Psoas muscle (tissue), 8 donors: Measurements from ENCODE around the gene IDH2. TPM values are rescaled to one million over a fixed set of nuclear protein-coding genes. Genes with fewer than 3 reads are reported as not detected.
"Not testable (repeated sequence)": the region's sequence is repeated elsewhere in the genome, so short reads cannot be mapped to it uniquely, and the experiment has no call there.

Experiments
- ATAC-seq, 4 donors: fragments of 200-7000 bp; cut with Tn5 transposase; one replicate each; pipeline ENCODE4 v1.9.1; 2020; ENCODE audit warnings: moderate library complexity in 3 of 4, mild to moderate bottlenecking in 2 of 4
- DNase-seq, 2 donors: peaks; one replicate each; pipeline ENCODE4 v3.0.0-alpha.2; 2020
- H3K27ac ChIP-seq: fragments of 200-600 bp; one replicate; pipeline ENCODE4 v1.8.0; 2022
- H3K27me3 ChIP-seq, 3 donors: fragments of 200-600 bp in 1 of 3; one replicate each; pipeline versions ENCODE4 v1.6.1 to v1.8.0; 2013 to 2022; ENCODE audit warnings: low read length in 2 of 3, mild to moderate bottlenecking in 2 of 3, moderate library complexity in 1 of 3; ENCODE audit not compliant: insufficient read depth in 3 of 3
- H3K36me3 ChIP-seq, 2 donors: fragments of 200-600 bp in 1 of 2; one replicate each; pipeline versions ENCODE4 v1.6.1 to v1.8.0; 2013 to 2022; ENCODE audit warnings: low read depth in 1 of 2, mild to moderate bottlenecking in 1 of 2, moderate library complexity in 1 of 2; ENCODE audit not compliant: insufficient read depth in 1 of 2
- H3K4me1 ChIP-seq: fragments of 200-600 bp; one replicate; pipeline ENCODE4 v1.8.0; 2022
- H3K4me3 ChIP-seq: fragments of 200-600 bp; one replicate; pipeline ENCODE4 v1.8.0; 2022; ENCODE audit warnings: mild to moderate bottlenecking
- H3K9me3 ChIP-seq: fragments of 200-600 bp; one replicate; pipeline ENCODE4 v1.8.0; 2022
- CTCF ChIP-seq: fragments of 200-600 bp; IDR thresholded peaks from one replicate; pipeline ENCODE4 v1.8.0; 2022; ENCODE audit warnings: antibody characterized with exemption
- WGBS, 3 donors: extraction: QIAGEN DNeasy Blood & Tissue Kit; methylation state at CpG; one replicate each; pipeline versions ENCODE4 v1.1.6 to v1.1.7; 2013; 5-methylcytosine and 5-hydroxymethylcytosine counted together
- intact Hi-C, 2 donors: fragments of 100-400 bp; cut with DNase I; formaldehyde crosslinking; loops; one replicate each; pipeline versions ENCODE4 v1.11.0 to v1.14.2; 2022
- polyA plus RNA-seq, 3 donors: library from polyadenylated mRNA; stranded (reverse); fragments of 200-250 nt; gene quantifications; one replicate each; pipeline ENCODE4 v1.2.3, GENCODE V29; 2013
- total RNA-seq, 4 donors: library from RNA; stranded (reverse); fragmentation: NEBNext Ultra II Directional in 2 of 4; extraction: Animal tissue kit (Norgen Biotek cat#: 25700) in 2 of 4; gene quantifications; one replicate each; pipeline versions ENCODE4 v1.2.1 to v1.2.4, GENCODE V29; 2021 to 2023
- donor health status: healthy with polysubstance abuse.
- donor health status: DM: no; HTN: no; CAD: no; lungs with moderate emphysema.
- donor health status: Bipolar disorder and iron deficiency.
- donor health status: healthy.
- donor health status: DM: yes; HTN: yes; CAD: no.
- donor health status: DM: no; HTN: no; CAD: no.
- donor health status: DM: no; HTN: no; CAD: no.
- donor health status: DM: yes; HTN: yes; CAD: no.

Gene IDH2
- total and polyA plus RNA-seq, 7 donors = 365 to 926 (median 695) TPM

- DNase-seq (no peak), ATAC-seq (peak; percentile 20 to 46 (median 32))
- H3K4me1 ChIP-seq = peaks cover 29% of the 10 kb centered on the region
- 49 to 57% (median 56%) methylated on average over 5 of the region's 5 CpGs for WGBS, 3 donors
- H3K36me3 ChIP-seq = peaks cover 0 to 19% of the 10 kb centered on the region in 2 donors
- H3K27ac ChIP-seq = peak overlapping the region; percentile 85
- no peaks in the 10 kb centered on the region for H3K27me3 ChIP-seq
- TF ChIP-seq CTCF = no peak
- intact Hi-C loops = loop anchor here (5.0 kb wide), 3 partner anchors 68 to 183 kb away; partner anchors contain the start of genes ARPIN (in 2 of the 2) and AP3S2 (in 1 of the 2)
- no peaks in the 10 kb centered on the region for H3K9me3 ChIP-seq
- no peak overlapping the region for H3K4me3 ChIP-seq
Measured at GRCh38 chr15:90074916-90075315, 27.4 kb downstream of the IDH2 start.

- no peak for TF ChIP-seq CTCF
- H3K9me3 ChIP-seq = no peaks in the 10 kb centered on the region
- no peaks in the 10 kb centered on the region for H3K27me3 ChIP-seq
- DNase-seq = no peak
- H3K4me1 ChIP-seq = peaks cover 29% of the 10 kb centered on the region
- peaks cover 0 to 10% of the 10 kb centered on the region in 2 donors for H3K36me3 ChIP-seq
- intact Hi-C loops = loop anchor here (5.0 kb wide), 2 partner anchors 67 to 162 kb away; partner anchors contain the start of gene ARPIN (in 2 of the 2)
- H3K4me3 ChIP-seq = no peak overlapping the region
- no peak for ATAC-seq
- 70 to 87% (median 81%) methylated on average over 12 of the region's 12 CpGs for WGBS, 3 donors
- peak overlapping the region; percentile 85 for H3K27ac ChIP-seq
Measured at GRCh38 chr15:90074023-90074422, 28.2 kb downstream of the IDH2 start.

GRCh38 chr15:90072978-90073640 lies 29.2 kb downstream of the IDH2 start:
- peak overlapping the region; percentile 85 for H3K27ac ChIP-seq

GRCh38 chr15:90071220-90071807 lies 31.0 kb downstream of the IDH2 start:
- intact Hi-C loops = loop anchor here (2.0 to 5.0 kb wide), 3 partner anchors 64 to 159 kb away; partner anchors contain the start of gene ARPIN (in 2 of the 2)
- peak overlapping the region; percentile 85 for H3K27ac ChIP-seq
- peak; percentile 61 to 74 (median 62) for ATAC-seq
- peak; percentile 86 for TF ChIP-seq CTCF
- no peak overlapping the region for H3K4me3 ChIP-seq
- H3K4me1 ChIP-seq = peaks cover 22% of the 10 kb centered on the region
- peak; percentile 81 to 88 for DNase-seq
- peaks cover 0 to 17% of the 10 kb centered on the region in 2 donors for H3K36me3 ChIP-seq
- no peaks in the 10 kb centered on the region for H3K27me3 ChIP-seq
- no peaks in the 10 kb centered on the region for H3K9me3 ChIP-seq
- WGBS, 3 donors = 28 to 40% (median 31%) methylated on average over 4 to 5 of the region's 5 CpGs

More at GRCh38 chr15:90072978-90073640, 29.2 kb downstream of the IDH2 start:
- no peak for TF ChIP-seq CTCF
- Histone ChIP-seq H3K4me3 (no peak overlapping the region), H3K4me1 (peaks cover 29% of the 10 kb centered on the region), H3K36me3 (peaks cover 0 to 10% of the 10 kb centered on the region in 2 donors), H3K9me3 (no peaks in the 10 kb centered on the region), H3K27me3 (no peaks in the 10 kb centered on the region)
- ATAC-seq (no peak), DNase-seq (no peak)
- 79 to 89% (median 85%) methylated on average over 17 of the region's 17 CpGs for WGBS, 3 donors
- intact Hi-C loops = loop anchor here (5.0 kb wide), 2 partner anchors 66 to 161 kb away; partner anchors contain the start of gene ARPIN (in 2 of the 2)

GRCh38 chr15:90070623-90071022 lies 31.6 kb downstream of the IDH2 start:
- not testable (repeated sequence) for ATAC-seq, H3K4me3 ChIP-seq, H3K9me3 ChIP-seq, DNase-seq, H3K27me3 ChIP-seq
- WGBS, 3 donors = 87 to 93% (median 89%) methylated on average over 2 of the region's 2 CpGs
- Histone ChIP-seq H3K4me1 (peaks cover 15% of the 10 kb centered on the region), H3K36me3 (peaks cover 0 to 17% of the 10 kb centered on the region in 2 donors), H3K27ac (peak overlapping the region; percentile 85)
- intact Hi-C loops = loop anchor here (2.0 to 5.0 kb wide), 3 partner anchors 63 to 158 kb away; partner anchors contain the start of gene ARPIN (in 2 of the 2)
